Central memory CD8-positive, alpha-beta T cell (primary cell): Measurements from ENCODE around the gene NAT9.

Experiments
- ATAC-seq: fragments of 150-1000 bp; cut with Tn5 transposase; replicated peaks from 2 replicates; pipeline ENCODE4 v1.10.0; 2022; ENCODE audit warnings: mild to moderate bottlenecking, moderate FRiP score, moderate number of reproducible peaks; ENCODE audit not compliant: poor library complexity, severe bottlenecking; ENCODE audit errors: extremely low read depth
- DNase-seq, 2 donors: peaks; one replicate each; pipeline ENCODE4 v3.0.0; 2021; ENCODE audit warnings: low spot score in 2 of 2
- H3K27ac Mint-ChIP-seq: one replicate; pipeline ENCODE4 v1.8.0; 2022; ENCODE audit warnings: low read depth, mild to moderate bottlenecking, moderate library complexity, mixed read lengths
- H3K27me3 Mint-ChIP-seq: one replicate; pipeline ENCODE4 v1.8.0; 2022; ENCODE audit warnings: mixed read lengths
- H3K36me3 Mint-ChIP-seq: one replicate; pipeline ENCODE4 v1.8.0; 2022; ENCODE audit warnings: mild to moderate bottlenecking, moderate library complexity, mixed read lengths; ENCODE audit not compliant: insufficient read depth
- H3K4me1 Mint-ChIP-seq: one replicate; pipeline ENCODE4 v1.8.0; 2022; ENCODE audit warnings: mixed read lengths
- H3K4me3 Mint-ChIP-seq: one replicate; pipeline ENCODE4 v1.8.0; 2022; ENCODE audit warnings: mild to moderate bottlenecking, moderate library complexity, mixed read lengths
- H3K9me3 Mint-ChIP-seq: one replicate; pipeline ENCODE4 v1.8.0; 2022; ENCODE audit warnings: mixed read lengths

Gene NAT9

DNA sequence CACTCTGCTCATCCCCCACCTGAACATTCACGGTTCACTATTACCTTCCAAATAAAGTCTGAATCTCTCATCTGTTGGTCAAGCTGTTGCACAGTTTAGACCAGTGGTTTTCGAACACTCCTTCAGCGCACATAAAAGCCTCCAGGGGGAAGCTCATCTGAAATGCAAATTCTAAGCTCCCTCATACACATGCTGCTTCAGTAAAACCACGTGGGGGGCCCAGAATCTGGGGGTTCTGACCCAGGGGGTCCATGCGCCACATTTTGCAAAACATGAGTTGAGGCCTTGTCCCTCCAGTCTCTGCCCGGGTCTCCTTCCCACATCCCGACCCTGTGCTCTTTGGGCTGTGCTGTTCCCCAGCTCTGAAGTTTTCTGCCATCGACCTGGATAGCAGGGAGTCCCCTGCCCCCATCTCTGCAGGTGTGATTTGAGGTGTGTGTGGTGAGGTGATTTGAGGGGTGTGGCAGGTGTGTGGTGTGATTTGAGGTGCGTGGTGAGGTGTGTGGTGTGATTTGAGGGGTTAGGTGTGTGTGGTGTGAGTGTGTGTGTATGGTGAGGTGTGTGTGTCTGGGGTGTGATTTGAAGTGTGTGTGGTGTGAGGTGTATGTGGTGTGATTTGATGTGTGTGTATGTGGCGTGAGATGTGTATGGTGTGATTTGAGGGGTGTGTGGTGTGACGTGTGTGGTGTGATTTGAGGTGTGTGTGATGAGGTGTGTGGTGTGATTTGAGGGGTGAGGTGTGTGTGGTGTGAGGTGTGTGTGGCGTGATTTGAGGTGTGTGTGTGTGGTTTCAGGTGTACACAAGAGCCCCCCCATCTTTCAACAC, 43.9 kb downstream of the NAT9 start:
- Mint-ChIP-seq H3K27me3 (no peaks in the 10 kb centered on the region), H3K27ac (no peak overlapping the region)
- no peak for DNase-seq

DNA sequence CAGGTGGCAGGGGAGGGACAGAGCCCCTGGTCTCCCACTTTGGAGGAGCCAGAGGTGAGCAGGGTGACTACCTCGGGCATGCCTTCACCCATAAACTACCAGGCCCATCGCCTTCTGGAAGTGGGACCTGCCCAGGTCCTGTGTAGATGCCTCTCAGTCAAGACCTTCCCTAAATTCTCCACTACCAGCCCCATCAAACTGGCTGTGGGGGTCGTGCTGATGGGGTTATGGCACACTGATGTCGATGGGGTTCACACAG, 44.9 kb downstream of the NAT9 start:
- no peak for DNase-seq
- H3K9me3 Mint-ChIP-seq, result no peaks in the 10 kb centered on the region
- no peak overlapping the region for H3K27ac Mint-ChIP-seq
- no peak for ATAC-seq
- peaks cover 3% of the 10 kb centered on the region for H3K4me1 Mint-ChIP-seq
- H3K27me3 Mint-ChIP-seq, result no peaks in the 10 kb centered on the region
- peaks cover 4% of the 10 kb centered on the region for H3K36me3 Mint-ChIP-seq
- H3K4me3 Mint-ChIP-seq, result no peak overlapping the region

More for the DNA sequence above, 43.9 kb downstream of the NAT9 start:
- H3K4me3 Mint-ChIP-seq, result no peak overlapping the region
- ATAC-seq, result no peak
- peaks cover 6% of the 10 kb centered on the region for H3K4me1 Mint-ChIP-seq
- H3K9me3 Mint-ChIP-seq, result no peaks in the 10 kb centered on the region
- H3K36me3 Mint-ChIP-seq, result peaks cover 4% of the 10 kb centered on the region

DNA sequence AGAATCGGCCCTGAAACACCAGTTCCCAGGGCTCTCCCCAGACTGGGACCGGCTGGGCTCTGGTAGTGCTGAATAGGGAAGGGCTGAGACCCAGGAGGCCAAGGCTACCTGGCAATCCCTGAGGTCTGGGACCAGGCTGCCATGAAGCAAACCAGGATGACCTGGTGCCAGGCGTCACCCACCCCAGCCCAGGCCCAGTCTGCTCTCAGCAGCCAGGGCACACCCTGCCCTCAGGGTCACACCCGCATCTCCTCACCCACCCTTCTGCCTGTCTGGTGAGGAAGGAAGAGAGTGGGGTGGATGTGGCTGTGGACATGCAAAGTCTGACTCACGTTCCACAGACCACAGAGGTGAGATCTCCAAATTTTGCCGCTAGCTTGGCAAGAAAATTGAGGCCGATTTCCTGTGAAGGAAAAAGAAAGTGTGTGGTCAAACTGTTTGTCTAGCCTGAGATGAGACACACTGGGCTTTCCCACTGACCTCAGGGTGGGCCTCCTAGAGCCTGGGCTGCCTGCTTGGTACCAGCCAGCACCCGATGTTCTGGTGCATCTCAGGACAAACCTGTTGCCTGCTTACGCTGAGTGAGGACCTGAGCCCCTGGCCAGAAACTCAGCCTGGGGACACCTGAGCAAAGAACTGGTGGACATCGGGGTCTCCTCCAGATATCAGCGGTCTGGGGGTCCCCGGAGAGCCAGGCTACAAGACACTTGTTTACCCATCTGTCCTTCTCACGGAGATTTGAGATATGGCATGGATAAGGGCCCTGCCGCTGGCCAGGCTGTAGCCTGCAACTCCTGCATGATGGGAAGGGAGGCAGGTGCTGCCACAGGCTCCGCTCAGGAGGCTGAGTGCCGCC, 45.4 kb downstream of the NAT9 start:
- Mint-ChIP-seq H3K9me3 (no peaks in the 10 kb centered on the region), H3K36me3 (peaks cover 4% of the 10 kb centered on the region), H3K27me3 (no peaks in the 10 kb centered on the region), H3K4me1 (no peaks in the 10 kb centered on the region), H3K4me3 (peak overlapping the region; percentile 27), H3K27ac (no peak overlapping the region)
- ATAC-seq (peak; percentile 97), DNase-seq (peak; percentile 54 to 80)

- H3K4me3 Mint-ChIP-seq, result no peak overlapping the region
- no peak for DNase-seq
- H3K27ac Mint-ChIP-seq, result no peak overlapping the region
- no peak for ATAC-seq
- H3K36me3 Mint-ChIP-seq, result peaks cover 4% of the 10 kb centered on the region
- no peaks in the 10 kb centered on the region for H3K27me3 Mint-ChIP-seq
- H3K4me1 Mint-ChIP-seq, result no peaks in the 10 kb centered on the region
- no peaks in the 10 kb centered on the region for H3K9me3 Mint-ChIP-seq
Observed at GRCh38 chr17:74729866-74730265, 46.3 kb downstream of the NAT9 start.

DNA sequence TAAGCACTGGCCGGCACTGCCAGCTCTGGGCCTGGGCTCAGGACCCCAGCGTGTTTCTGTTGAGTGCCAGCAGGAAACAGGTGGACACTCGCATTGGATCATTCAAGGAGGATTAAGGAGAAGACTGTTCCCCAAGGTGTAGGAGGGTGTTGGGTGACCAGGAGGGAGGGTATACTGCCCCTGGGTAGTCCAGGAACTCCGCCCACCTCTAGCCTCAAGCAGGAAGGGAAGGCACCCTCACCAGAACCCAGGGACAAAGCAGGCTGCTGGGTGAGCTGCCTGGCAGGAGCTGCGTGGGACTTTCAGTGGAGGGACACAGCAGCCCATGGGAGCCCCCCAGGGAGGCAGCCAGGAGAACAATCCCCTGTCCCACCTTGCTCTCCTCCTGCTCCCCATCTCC, 46.8 kb downstream of the NAT9 start:
- no peaks in the 10 kb centered on the region for H3K9me3 Mint-ChIP-seq
- peaks cover 2% of the 10 kb centered on the region for H3K36me3 Mint-ChIP-seq
- H3K27me3 Mint-ChIP-seq, result no peaks in the 10 kb centered on the region
- H3K4me1 Mint-ChIP-seq, result no peaks in the 10 kb centered on the region
- H3K27ac Mint-ChIP-seq, result no peak overlapping the region
- no peak for ATAC-seq
- no peak for DNase-seq
- no peak overlapping the region for H3K4me3 Mint-ChIP-seq

- Mint-ChIP-seq H3K27me3 (no peaks in the 10 kb centered on the region), H3K4me3 (no peak overlapping the region), H3K4me1 (no peaks in the 10 kb centered on the region), H3K36me3 (peaks cover 3% of the 10 kb centered on the region), H3K9me3 (no peaks in the 10 kb centered on the region), H3K27ac (no peak overlapping the region)
- ATAC-seq (no peak), DNase-seq (no peak)
Observed at GRCh38 chr17:74728702-74729075, 47.5 kb downstream of the NAT9 start.

- Mint-ChIP-seq H3K27me3 (no peaks in the 10 kb centered on the region), H3K9me3 (no peaks in the 10 kb centered on the region), H3K4me1 (no peaks in the 10 kb centered on the region), H3K36me3 (peaks cover 3% of the 10 kb centered on the region), H3K4me3 (no peak overlapping the region), H3K27ac (no peak overlapping the region)
- ATAC-seq, result no peak
- DNase-seq, result no peak
Observed at GRCh38 chr17:74728033-74728701, 48.0 kb downstream of the NAT9 start.

- H3K27ac Mint-ChIP-seq, result no peak overlapping the region
- DNase-seq (no peak), ATAC-seq (no peak)
- H3K4me3 Mint-ChIP-seq, result no peak overlapping the region
- no peaks in the 10 kb centered on the region for H3K27me3 Mint-ChIP-seq
- peaks cover 1% of the 10 kb centered on the region for H3K36me3 Mint-ChIP-seq
- no peaks in the 10 kb centered on the region for H3K9me3 Mint-ChIP-seq
- H3K4me1 Mint-ChIP-seq, result no peaks in the 10 kb centered on the region
Observed at GRCh38 chr17:74725111-74725510, 51.0 kb downstream of the NAT9 start.

DNA sequence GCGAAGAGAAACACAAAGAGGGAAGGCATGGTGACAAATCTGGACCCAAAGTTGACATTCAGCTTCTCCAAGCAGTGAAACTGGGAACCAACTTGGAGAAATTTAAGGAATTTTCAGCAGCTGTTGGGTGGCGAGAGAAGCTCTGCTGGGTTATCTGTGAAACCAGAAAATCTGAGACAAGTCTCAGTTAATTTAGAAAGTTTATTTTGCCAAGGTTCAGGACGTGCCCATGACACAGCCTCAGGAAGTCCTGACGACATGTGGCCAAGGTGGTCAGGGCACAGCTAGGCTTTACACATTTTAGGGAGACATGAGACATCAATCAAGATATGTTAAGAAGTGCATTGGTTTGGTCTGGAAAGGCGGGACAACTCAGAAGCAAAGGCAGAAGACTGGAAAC, 52.3 kb downstream of the NAT9 start:
- no peaks in the 10 kb centered on the region for H3K27me3 Mint-ChIP-seq
- no peaks in the 10 kb centered on the region for H3K4me1 Mint-ChIP-seq
- no peak overlapping the region for H3K4me3 Mint-ChIP-seq
- no peak overlapping the region for H3K27ac Mint-ChIP-seq
- H3K9me3 Mint-ChIP-seq, result no peaks in the 10 kb centered on the region
- DNase-seq, result no peak
- no peak for ATAC-seq
- H3K36me3 Mint-ChIP-seq, result peaks cover 1% of the 10 kb centered on the region

GRCh38 chr17:74722782-74723181, 53.4 kb downstream of the NAT9 start:
- DNase-seq (no peak), ATAC-seq (no peak)
- H3K4me1 Mint-ChIP-seq, result no peaks in the 10 kb centered on the region
- no peak overlapping the region for H3K27ac Mint-ChIP-seq
- H3K27me3 Mint-ChIP-seq, result no peaks in the 10 kb centered on the region
- no peak overlapping the region for H3K4me3 Mint-ChIP-seq
- peaks cover 1% of the 10 kb centered on the region for H3K36me3 Mint-ChIP-seq
- H3K9me3 Mint-ChIP-seq, result no peaks in the 10 kb centered on the region
